Body of pancreas (tissue), 4 donors: Measurements from ENCODE around the gene ANGPTL1. TPM values are rescaled to one million over a fixed set of nuclear protein-coding genes. Genes with fewer than 3 reads are reported as not detected.

Experiments
- ATAC-seq: fragments of 150-250 bp; one replicate; pipeline ENCODE4 v1.9.1; 2016
- DNase-seq, 4 donors: peaks; one replicate each; pipeline ENCODE4 v3.0.0-alpha.2; 2019
- H3K27ac ChIP-seq, 4 donors: fragments of 200-600 bp; sonication (generic); 1 replicate in 3 of 4; 2 replicates in 1 of 4; pipeline versions ENCODE4 v1.5.1 to v1.6.1; 2016 to 2019; ENCODE audit warnings: mild to moderate bottlenecking in 1 of 4, mixed read lengths in 1 of 4, moderate library complexity in 1 of 4
- H3K27me3 ChIP-seq, 2 donors: fragments of 200-600 bp; sonication (generic); one replicate each; pipeline ENCODE4 v1.6.0; 2016; ENCODE audit warnings: mild to moderate bottlenecking in 1 of 2
- H3K36me3 ChIP-seq, 2 donors: fragments of 200-600 bp; sonication (generic); replicated peaks in 1 of 2; 2 replicates each; pipeline ENCODE4 v1.5.1; 2016; ENCODE audit warnings: low read depth in 2 of 2; ENCODE audit not compliant: insufficient read depth in 1 of 2
- H3K4me1 ChIP-seq: fragments of 200-600 bp; sonication (generic); one replicate; pipeline ENCODE4 v1.6.0; 2016
- H3K4me3 ChIP-seq, 2 donors: fragments of 200-600 bp; sonication (generic); 1 replicate in 1 of 2; 2 replicates in 1 of 2; pipeline ENCODE4 v1.5.1; 2016 to 2019
- H3K9me3 ChIP-seq, 3 donors: fragments of 200-600 bp; sonication (generic); 1 replicate in 2 of 3; 2 replicates in 1 of 3; pipeline ENCODE4 v1.5.1; 2016
- POLR2A ChIP-seq, 3 donors: fragments of 450-650 bp; IDR thresholded peaks; one replicate each; pipeline ENCODE4 v1.6.1; 2016; ENCODE audit warnings: antibody characterized with exemption in 3 of 3, mild to moderate bottlenecking in 2 of 3
- WGBS, 2 donors: methylation state at CpG; one replicate each; pipeline ENCODE4 v1.1.5; 2017; 5-methylcytosine and 5-hydroxymethylcytosine counted together
- intact Hi-C: fragments of 100-400 bp; cut with DNase I; formaldehyde crosslinking; loops from one replicate; pipeline ENCODE4 v1.15.1; 2023
- total RNA-seq, 2 donors: library from RNA; depleted of rRNA; stranded (reverse); fragments of >200 nt; gene quantifications; one replicate each; pipeline ENCODE4 v1.1.0, GENCODE V29; 2016
- TF ChIP-seq, protein P1 (sequence below), 7 experiments: fragments of 450-650 bp in 4 of 7; fragments of 200-600 bp in 3 of 7; sonication (generic) in 3 of 7; IDR thresholded peaks; one replicate each; pipeline ENCODE4 v1.5.1; 2016 to 2019; ENCODE audit warnings: antibody characterized with exemption in 7 of 7

The ANGPTL1 gene, protein sequence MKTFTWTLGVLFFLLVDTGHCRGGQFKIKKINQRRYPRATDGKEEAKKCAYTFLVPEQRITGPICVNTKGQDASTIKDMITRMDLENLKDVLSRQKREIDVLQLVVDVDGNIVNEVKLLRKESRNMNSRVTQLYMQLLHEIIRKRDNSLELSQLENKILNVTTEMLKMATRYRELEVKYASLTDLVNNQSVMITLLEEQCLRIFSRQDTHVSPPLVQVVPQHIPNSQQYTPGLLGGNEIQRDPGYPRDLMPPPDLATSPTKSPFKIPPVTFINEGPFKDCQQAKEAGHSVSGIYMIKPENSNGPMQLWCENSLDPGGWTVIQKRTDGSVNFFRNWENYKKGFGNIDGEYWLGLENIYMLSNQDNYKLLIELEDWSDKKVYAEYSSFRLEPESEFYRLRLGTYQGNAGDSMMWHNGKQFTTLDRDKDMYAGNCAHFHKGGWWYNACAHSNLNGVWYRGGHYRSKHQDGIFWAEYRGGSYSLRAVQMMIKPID
- total RNA-seq, result 10 to 100 TPM in 1 of 2 donors, 1 to 10 TPM in 1; 9.3 to 19.8 TPM

DNA sequence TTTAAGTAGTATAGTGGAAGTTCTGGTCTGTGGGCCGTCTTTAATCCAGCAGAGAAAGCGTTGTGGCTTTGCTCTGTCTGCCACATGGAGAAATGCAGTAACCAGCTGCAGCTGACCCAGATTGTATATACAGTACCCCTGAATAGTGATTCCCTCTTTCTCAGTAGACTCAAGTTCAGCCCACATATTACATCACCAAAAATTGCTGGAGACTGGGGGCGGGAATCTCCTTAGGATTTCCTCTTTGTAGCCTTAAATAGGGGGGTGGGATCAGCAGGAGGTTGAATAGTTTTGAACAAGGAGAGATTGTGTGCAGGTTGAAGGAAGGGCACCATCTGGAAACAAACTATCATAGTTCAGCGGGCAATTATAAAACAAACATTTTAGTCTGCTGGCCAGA is at the start of gene ANGPTL1:
TSS of gene ANGPTL1 (minus strand) at position 134 of the 400 bp plus-strand sequence. CDS start 5,301 bp downstream, outside the sequence.
- no peak within 1 kb of the TSS for H3K4me3 ChIP-seq
- no peaks in the 10 kb centered on the region for H3K9me3 ChIP-seq
- H3K4me1 ChIP-seq, result peaks cover 22% of the 10 kb centered on the region
- H3K36me3 ChIP-seq, result no peaks in the 10 kb centered on the region
- H3K27me3 ChIP-seq, result no peaks in the 10 kb centered on the region
- intact Hi-C loops, result no loop called here
- H3K27ac ChIP-seq, result peak within 1 kb of the TSS; percentile 21 to 80 (median 77)
- ATAC-seq (peak; percentile 22), DNase-seq (peak in 1 of 4 donors; percentile 26)
- 18% methylated on average over 4 of the region's 4 CpGs for WGBS, 2 donors
- TF ChIP-seq POLR2A (IDR thresholded peaks at IDR 0.05), result peak in 2 of 3 donors; percentile 19
- TF ChIP-seq, protein P1, sequence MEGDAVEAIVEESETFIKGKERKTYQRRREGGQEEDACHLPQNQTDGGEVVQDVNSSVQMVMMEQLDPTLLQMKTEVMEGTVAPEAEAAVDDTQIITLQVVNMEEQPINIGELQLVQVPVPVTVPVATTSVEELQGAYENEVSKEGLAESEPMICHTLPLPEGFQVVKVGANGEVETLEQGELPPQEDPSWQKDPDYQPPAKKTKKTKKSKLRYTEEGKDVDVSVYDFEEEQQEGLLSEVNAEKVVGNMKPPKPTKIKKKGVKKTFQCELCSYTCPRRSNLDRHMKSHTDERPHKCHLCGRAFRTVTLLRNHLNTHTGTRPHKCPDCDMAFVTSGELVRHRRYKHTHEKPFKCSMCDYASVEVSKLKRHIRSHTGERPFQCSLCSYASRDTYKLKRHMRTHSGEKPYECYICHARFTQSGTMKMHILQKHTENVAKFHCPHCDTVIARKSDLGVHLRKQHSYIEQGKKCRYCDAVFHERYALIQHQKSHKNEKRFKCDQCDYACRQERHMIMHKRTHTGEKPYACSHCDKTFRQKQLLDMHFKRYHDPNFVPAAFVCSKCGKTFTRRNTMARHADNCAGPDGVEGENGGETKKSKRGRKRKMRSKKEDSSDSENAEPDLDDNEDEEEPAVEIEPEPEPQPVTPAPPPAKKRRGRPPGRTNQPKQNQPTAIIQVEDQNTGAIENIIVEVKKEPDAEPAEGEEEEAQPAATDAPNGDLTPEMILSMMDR (IDR thresholded peaks at IDR 0.05), result no peak

DNA sequence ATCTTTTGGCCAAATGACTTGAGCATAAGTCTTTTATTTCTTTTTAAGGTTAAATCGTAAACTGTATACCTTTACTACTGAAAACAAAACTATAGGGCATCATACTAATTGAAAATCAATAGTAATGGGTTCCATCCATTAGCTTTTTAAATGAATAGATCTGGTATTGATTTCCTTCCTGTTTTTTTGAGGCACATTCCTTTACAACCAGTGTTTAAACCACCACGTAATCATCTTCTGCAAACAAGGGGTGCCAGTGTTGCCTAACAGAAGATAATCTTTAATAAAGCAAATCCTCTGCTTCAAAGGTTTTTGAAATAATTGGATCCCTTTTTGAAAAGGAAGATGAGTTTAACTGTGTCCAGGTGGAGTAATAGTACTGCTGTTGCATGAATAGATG is 48.7 kb upstream of the ANGPTL1 start:
- Histone ChIP-seq H3K27me3 (no peaks in the 10 kb centered on the region), H3K4me1 (peaks cover 17% of the 10 kb centered on the region), H3K9me3 (no peaks in the 10 kb centered on the region), H3K27ac (peak overlapping the region in 1 of 4 donors; percentile 55), H3K4me3 (no peak overlapping the region), H3K36me3 (no peaks in the 10 kb centered on the region)
- no peak for TF ChIP-seq POLR2A (IDR thresholded peaks at IDR 0.05)
- TF ChIP-seq, protein P1 (IDR thresholded peaks at IDR 0.05), result no peak
- DNase-seq (no peak), ATAC-seq (no peak)
- intact Hi-C loops, result no loop called here
- 69 to 74% methylated on average over 2 of the region's 2 CpGs for WGBS, 2 donors

DNA sequence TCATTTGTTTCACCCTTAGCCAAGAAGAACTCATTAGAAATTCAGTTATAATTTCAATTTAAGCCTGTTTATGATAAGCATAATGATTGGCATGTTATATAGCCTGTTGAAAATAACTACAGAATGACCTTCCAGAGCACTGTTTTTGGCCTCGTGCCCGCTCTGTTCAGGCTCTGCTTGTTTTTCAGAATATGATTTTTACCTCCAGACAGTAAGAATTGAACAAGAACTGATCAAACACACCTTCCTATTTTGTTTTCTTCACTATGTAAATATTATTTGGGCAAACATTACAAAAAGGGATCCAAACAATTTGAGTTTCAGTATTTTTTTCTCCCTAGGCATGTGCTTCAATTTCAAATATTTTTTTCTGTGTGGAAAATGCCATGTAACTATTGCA is 48.1 kb upstream of the ANGPTL1 start:
- ATAC-seq (no peak), DNase-seq (peak; percentile 57 to 80 (median 64))
- H3K27ac ChIP-seq, result peak overlapping the region in 1 of 4 donors; percentile 55

DNA sequence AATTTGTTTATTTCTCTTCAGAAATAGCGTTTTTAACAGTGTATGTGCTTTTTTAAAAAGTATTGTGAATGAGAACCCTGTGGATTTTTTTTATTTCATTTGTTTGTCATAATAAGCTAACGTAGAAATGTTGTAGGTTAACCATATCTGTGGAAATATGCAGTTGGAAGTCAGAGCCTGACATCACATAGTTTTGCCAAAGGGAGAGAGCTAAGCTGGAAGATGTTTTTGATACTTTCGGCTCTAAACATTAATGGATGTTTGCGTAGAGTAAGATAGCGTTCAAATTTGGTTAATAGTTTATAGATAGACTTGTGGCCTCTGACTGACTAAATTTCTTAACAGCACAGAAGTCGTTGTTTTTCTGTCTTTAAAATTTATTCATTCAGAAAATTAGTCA is 47.4 kb upstream of the ANGPTL1 start:
- Histone ChIP-seq H3K36me3 (no peaks in the 10 kb centered on the region), H3K9me3 (no peaks in the 10 kb centered on the region), H3K4me1 (peaks cover 17% of the 10 kb centered on the region), H3K27ac (peak overlapping the region in 1 of 4 donors; percentile 55), H3K27me3 (no peaks in the 10 kb centered on the region), H3K4me3 (no peak overlapping the region)
- DNase-seq, result no peak
- no peak for ATAC-seq
- 30 to 35% methylated on average over 6 of the region's 6 CpGs for WGBS, 2 donors
- intact Hi-C loops, result no loop called here
- TF ChIP-seq, protein P1 (IDR thresholded peaks at IDR 0.05), result no peak
- no peak for TF ChIP-seq POLR2A (IDR thresholded peaks at IDR 0.05)

More for the DNA sequence above, 48.1 kb upstream of the ANGPTL1 start:
- TF ChIP-seq, protein P1 (IDR thresholded peaks at IDR 0.05), result no peak
- no peak for TF ChIP-seq POLR2A (IDR thresholded peaks at IDR 0.05)
- Histone ChIP-seq H3K4me1 (peaks cover 17% of the 10 kb centered on the region), H3K9me3 (no peaks in the 10 kb centered on the region), H3K4me3 (no peak overlapping the region), H3K36me3 (no peaks in the 10 kb centered on the region), H3K27me3 (no peaks in the 10 kb centered on the region)
- WGBS, 2 donors, result 13 to 36% methylated on average over 2 of the region's 2 CpGs
- intact Hi-C loops, result no loop called here
